HFFc6 (cell line): ENCODE data around the gene KRT6B. TPM values are rescaled to one million over a fixed set of nuclear protein-coding genes. Genes with fewer than 3 reads are reported as not detected.

Experiments used
- DNase-seq: peaks from one replicate; pipeline ENCODE4 v3.0.0-alpha.2; 2018
- H3K27ac Mint-ChIP-seq: 2 replicates; pipeline ENCODE4 v1.8.0; 2020; ENCODE audit warnings: mild to moderate bottlenecking, mixed read lengths
- H3K27me3 Mint-ChIP-seq: 2 replicates; pipeline ENCODE4 v1.8.0; 2021; ENCODE audit warnings: mild to moderate bottlenecking, moderate library complexity, mixed read lengths; ENCODE audit not compliant: insufficient read depth
- H3K36me3 Mint-ChIP-seq: 2 replicates; pipeline ENCODE4 v1.8.0; 2021; ENCODE audit warnings: low read depth, mixed read lengths
- H3K4me1 Mint-ChIP-seq: 2 replicates; pipeline ENCODE4 v1.8.0; 2020; ENCODE audit warnings: low read depth, mixed read lengths
- H3K4me3 Mint-ChIP-seq: 2 replicates; pipeline ENCODE4 v1.8.0; 2020; ENCODE audit warnings: mild to moderate bottlenecking, moderate library complexity, mixed read lengths
- H3K9me3 Mint-ChIP-seq: 2 replicates; pipeline ENCODE4 v1.8.0; 2020; ENCODE audit warnings: mild to moderate bottlenecking, mixed read lengths
- CTCF ChIP-seq: fragments of 200-600 bp; sonication (generic); IDR thresholded peaks from 2 replicates; pipeline ENCODE4 v1.5.0; 2021; ENCODE audit warnings: antibody characterized with exemption, mild to moderate bottlenecking
- total RNA-seq, 6 experiments: library from RNA; stranded (reverse); fragmentation: NEBNext Ultra II Directional; extraction: Animal tissue kit (Norgen Biotek cat#: 25700); gene quantifications; 2 replicates in 1 of 6; 3 replicates in 5 of 6; pipeline ENCODE4 v1.2.3, GENCODE V29; 2021

KRT6B gene
- total RNA-seq, 6 experiments from 2014 or later, result not detected

- Mint-ChIP-seq H3K4me1 (no peaks in the 10 kb centered on the region), H3K36me3 (no peaks in the 10 kb centered on the region), H3K9me3 (no peaks in the 10 kb centered on the region), H3K4me3 (no peak overlapping the region), H3K27me3 (peaks cover 41% of the 10 kb centered on the region), H3K27ac (no peak overlapping the region)
- DNase-seq, result no peak
- no peak for TF ChIP-seq CTCF
These were observed 52.2 kb downstream of the KRT6B start for GRCh38 chr12:52399756-52400155.

DNA sequence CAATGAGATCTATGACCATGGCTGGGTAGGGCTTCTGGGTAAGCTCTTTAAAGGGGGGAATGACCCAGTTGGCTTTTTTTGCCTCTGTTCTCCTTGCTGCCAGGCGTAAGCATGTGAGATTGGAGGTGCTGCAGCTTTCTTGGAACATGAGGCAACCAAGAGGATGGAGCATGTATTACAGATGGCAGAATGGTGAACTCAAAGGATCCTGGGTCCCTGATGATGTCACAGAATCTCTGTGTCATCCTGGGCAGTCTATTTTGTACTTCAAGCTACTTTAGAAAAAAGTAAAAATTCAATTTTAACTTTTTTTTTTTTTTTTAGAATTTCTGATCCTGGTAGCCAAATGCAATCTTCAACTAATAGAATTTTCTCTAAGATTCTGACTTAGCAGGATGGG lies 53.8 kb downstream of the KRT6B start:
- H3K4me1 Mint-ChIP-seq, result no peaks in the 10 kb centered on the region

GRCh38 chr12:52396656-52397055 lies 55.3 kb downstream of the KRT6B start:
- no peak for DNase-seq
- Mint-ChIP-seq H3K4me3 (no peak overlapping the region), H3K9me3 (no peaks in the 10 kb centered on the region), H3K27me3 (peaks cover 37% of the 10 kb centered on the region), H3K4me1 (no peaks in the 10 kb centered on the region), H3K36me3 (no peaks in the 10 kb centered on the region), H3K27ac (no peak overlapping the region)
- TF ChIP-seq CTCF, result no peak

More for the DNA sequence above, 53.8 kb downstream of the KRT6B start:
- peak; percentile 13; the same call in 1 of the 2 replicates for TF ChIP-seq CTCF
- Mint-ChIP-seq H3K27ac (no peak overlapping the region), H3K4me3 (no peak overlapping the region), H3K27me3 (peaks cover 39% of the 10 kb centered on the region), H3K36me3 (no peaks in the 10 kb centered on the region), H3K9me3 (no peaks in the 10 kb centered on the region)
- DNase-seq, result no peak

Other genes with a start within 250 kb of the KRT6B start
- 100 to 1,000 TPM in 2 of 6 experiments, 10 to 100 TPM in 4; 62.7 to 379 (median 67.5) TPM for gene KRT7, start 218.9 kb downstream of the KRT6B start, total RNA-seq
- under 1 TPM in 5 of 6 experiments, not detected in 1; 0.15 to 0.26 (median 0.19) TPM for gene KRT86, start 177.5 kb downstream of the KRT6B start, total RNA-seq
- gene KRT81, start 160.6 kb downstream of the KRT6B start, total RNA-seq, result under 1 TPM; 0.34 to 0.84 (median 0.70) TPM
- not detected for gene KRT83, start 130.7 kb downstream of the KRT6B start, total RNA-seq
- not detected for gene KRT85, start 84.7 kb downstream of the KRT6B start, total RNA-seq
- gene KRT84, start 66.5 kb downstream of the KRT6B start, total RNA-seq, result not detected
- not detected for gene KRT82, start 45.8 kb downstream of the KRT6B start, total RNA-seq
- gene KRT75, start 17.8 kb downstream of the KRT6B start, total RNA-seq, result not detected
- not detected for gene KRT6C, start 21.7 kb upstream of the KRT6B start, total RNA-seq
- not detected for gene KRT6A, start 41.1 kb upstream of the KRT6B start, total RNA-seq
- not detected for gene KRT5, start 68.2 kb upstream of the KRT6B start, total RNA-seq
- gene KRT71, start 101.0 kb upstream of the KRT6B start, total RNA-seq, result not detected
- gene KRT74, start 121.7 kb upstream of the KRT6B start, total RNA-seq, result not detected
- gene KRT72, start 149.3 kb upstream of the KRT6B start, total RNA-seq, result not detected
- not detected for gene KRT73, start 166.4 kb upstream of the KRT6B start, total RNA-seq
- gene KRT2, start 200.1 kb upstream of the KRT6B start, total RNA-seq, result not detected
- gene KRT1, start 228.3 kb upstream of the KRT6B start, total RNA-seq, result not detected